DOHH2 (cell line): Measurements from ENCODE around the gene MGLL.

ENCODE experiments used
- H3F3A ChIP-seq: fragments of 200-600 bp; sonication (generic), shearing (Covaris generic); 2 replicates; pipeline ENCODE4 v1.6.0; 2016; ENCODE audit warnings: antibody characterized with exemption, mild to moderate bottlenecking; ENCODE audit not compliant: control insufficient read depth, insufficient read depth
- H3K27ac ChIP-seq: fragments of 200-600 bp; sonication (generic); 2 replicates; pipeline ENCODE4 v1.5.1; 2014; ENCODE audit warnings: low read depth, mild to moderate bottlenecking, low read length, moderate library complexity
- H3K27me3 ChIP-seq: fragments of 200-600 bp; sonication (generic); 2 replicates; pipeline ENCODE4 v1.6.1; 2014; ENCODE audit warnings: mild to moderate bottlenecking, low read length, mixed read lengths; ENCODE audit not compliant: control insufficient read depth
- H3K36me3 ChIP-seq: fragments of 200-600 bp; sonication (generic); 2 replicates; pipeline ENCODE4 v1.6.1; 2014; ENCODE audit warnings: mild to moderate bottlenecking, low read length, moderate library complexity, mixed read lengths; ENCODE audit not compliant: control insufficient read depth
- H3K4me1 ChIP-seq: fragments of 200-600 bp; sonication (generic); 2 replicates; pipeline ENCODE4 v1.6.1; 2014; ENCODE audit warnings: mild to moderate bottlenecking, low read length, mixed read lengths; ENCODE audit not compliant: control insufficient read depth
- H3K4me2 ChIP-seq: fragments of 200-600 bp; sonication (generic); 2 replicates; pipeline ENCODE4 v1.6.0; 2014; ENCODE audit warnings: mild to moderate bottlenecking, low read length, moderate library complexity
- H3K4me3 ChIP-seq: fragments of 200-600 bp; sonication (generic); 2 replicates; pipeline ENCODE4 v1.5.1; 2014; ENCODE audit warnings: mild to moderate bottlenecking, low read length, mixed read lengths
- H3K79me2 ChIP-seq: fragments of 200-600 bp; sonication (generic); 2 replicates; pipeline ENCODE4 v1.6.1; 2014; ENCODE audit warnings: mild to moderate bottlenecking, low read length, mixed read lengths; ENCODE audit not compliant: control insufficient read depth
- H3K9me2 ChIP-seq: fragments of 200-600 bp; sonication (generic); replicated peaks from 2 replicates; pipeline ENCODE4 v1.6.1; 2014; ENCODE audit warnings: mild to moderate bottlenecking, low read length, mixed read lengths; ENCODE audit not compliant: control insufficient read depth
- H3K9me3 ChIP-seq: fragments of 200-600 bp; sonication (generic); 2 replicates; pipeline ENCODE4 v1.6.1; 2014; ENCODE audit warnings: antibody characterized with exemption, low read length, mixed read lengths; ENCODE audit not compliant: control insufficient read depth, insufficient read depth
- H4K20me1 ChIP-seq: fragments of 200-600 bp; sonication (generic); 2 replicates; pipeline ENCODE4 v1.6.0; 2014; ENCODE audit warnings: low read depth, mild to moderate bottlenecking, antibody characterized with exemption, low read length, moderate library complexity; ENCODE audit not compliant: control insufficient read depth, insufficient read depth
- EZH2phosphoT487 ChIP-seq: fragments of 200-600 bp; sonication (generic); IDR thresholded peaks from 2 replicates; pipeline ENCODE4 v1.6.1; 2017; ENCODE audit warnings: borderline replicate concordance, mild to moderate bottlenecking, antibody characterized with exemption, low read length, moderate library complexity, mixed read lengths
- TF ChIP-seq, protein P1 (sequence below): fragments of 200-600 bp; sonication (generic); IDR thresholded peaks from one replicate; pipeline ENCODE4 v1.5.1; 2014; ENCODE audit warnings: antibody characterized with exemption, mild to moderate bottlenecking, low read depth, low read length; ENCODE audit not compliant: poor library complexity, severe bottlenecking

MGLL gene

DNA sequence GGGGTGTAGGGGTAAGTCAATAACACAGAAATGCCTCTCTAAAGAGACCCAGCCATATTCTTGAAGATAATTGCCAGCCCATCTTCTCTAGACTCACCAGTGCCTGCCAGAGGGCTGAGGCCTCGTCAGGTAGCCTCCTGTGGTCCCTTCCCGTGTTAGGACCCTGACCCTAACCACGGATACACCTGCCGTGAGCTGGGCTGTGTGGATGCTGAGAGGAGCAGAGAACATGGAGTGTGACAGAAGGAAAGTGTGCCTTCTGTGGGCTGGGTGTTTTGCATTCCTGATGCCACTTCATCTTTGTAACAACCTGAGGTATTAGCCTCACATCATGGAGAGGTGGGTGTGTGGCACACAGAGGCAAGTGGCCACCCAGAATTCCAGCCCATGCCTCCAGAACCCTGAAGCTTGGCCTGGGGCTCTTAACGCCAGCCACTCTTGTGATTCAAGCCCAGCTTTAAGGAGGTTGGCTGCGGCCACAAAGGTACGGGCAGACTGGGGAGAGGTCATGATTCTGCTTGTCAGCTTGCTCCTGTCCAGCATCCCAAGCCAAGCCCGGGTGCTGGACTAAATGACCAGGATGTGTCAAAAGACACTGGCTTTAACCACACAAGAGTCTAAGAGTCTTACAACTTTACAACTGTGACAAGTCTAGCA lies 170.7 kb downstream of the MGLL start:
- Histone ChIP-seq H3K27me3 (peaks cover 33% of the 10 kb centered on the region), H3K79me2 (no peaks in the 10 kb centered on the region), H4K20me1 (no peaks in the 10 kb centered on the region), H3K9me3 (no peaks in the 10 kb centered on the region), H3K4me3 (no peak overlapping the region), H3K27ac (no peak overlapping the region), H3K4me1 (no peaks in the 10 kb centered on the region), H3F3A (no peaks in the 10 kb centered on the region), H3K36me3 (no peaks in the 10 kb centered on the region), H3K9me2 (no peaks in the 10 kb centered on the region), H3K4me2 (no peak overlapping the region)
- no peak for TF ChIP-seq EZH2phosphoT487
- TF ChIP-seq, protein P1, sequence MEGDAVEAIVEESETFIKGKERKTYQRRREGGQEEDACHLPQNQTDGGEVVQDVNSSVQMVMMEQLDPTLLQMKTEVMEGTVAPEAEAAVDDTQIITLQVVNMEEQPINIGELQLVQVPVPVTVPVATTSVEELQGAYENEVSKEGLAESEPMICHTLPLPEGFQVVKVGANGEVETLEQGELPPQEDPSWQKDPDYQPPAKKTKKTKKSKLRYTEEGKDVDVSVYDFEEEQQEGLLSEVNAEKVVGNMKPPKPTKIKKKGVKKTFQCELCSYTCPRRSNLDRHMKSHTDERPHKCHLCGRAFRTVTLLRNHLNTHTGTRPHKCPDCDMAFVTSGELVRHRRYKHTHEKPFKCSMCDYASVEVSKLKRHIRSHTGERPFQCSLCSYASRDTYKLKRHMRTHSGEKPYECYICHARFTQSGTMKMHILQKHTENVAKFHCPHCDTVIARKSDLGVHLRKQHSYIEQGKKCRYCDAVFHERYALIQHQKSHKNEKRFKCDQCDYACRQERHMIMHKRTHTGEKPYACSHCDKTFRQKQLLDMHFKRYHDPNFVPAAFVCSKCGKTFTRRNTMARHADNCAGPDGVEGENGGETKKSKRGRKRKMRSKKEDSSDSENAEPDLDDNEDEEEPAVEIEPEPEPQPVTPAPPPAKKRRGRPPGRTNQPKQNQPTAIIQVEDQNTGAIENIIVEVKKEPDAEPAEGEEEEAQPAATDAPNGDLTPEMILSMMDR: no peak

DNA sequence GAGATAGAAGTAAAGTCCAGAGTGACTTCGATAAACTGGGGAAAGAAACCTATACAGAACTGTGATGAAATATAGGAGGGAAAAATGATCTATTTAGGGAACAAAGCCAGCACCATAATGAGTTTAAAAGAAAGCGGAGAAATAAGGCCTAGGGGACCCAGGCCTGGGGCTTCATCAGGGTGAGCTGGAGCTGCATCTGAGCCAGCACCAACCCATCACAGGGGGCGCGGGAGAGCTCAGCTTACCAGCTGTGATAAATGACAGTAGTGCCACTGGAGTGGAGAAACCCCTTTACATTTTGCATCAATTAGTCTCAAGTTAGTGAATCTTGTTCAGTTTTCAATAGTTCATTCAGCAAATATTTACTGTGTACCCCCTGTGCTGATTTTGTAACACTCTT lies 172.1 kb downstream of the MGLL start:
- H3K36me3 ChIP-seq: no peaks in the 10 kb centered on the region
- TF ChIP-seq EZH2phosphoT487: no peak
- TF ChIP-seq, protein P1: peak; percentile 14
- no peaks in the 10 kb centered on the region for H3K9me3 ChIP-seq
- H3K27ac ChIP-seq: no peak overlapping the region
- H3K27me3 ChIP-seq: peaks cover 30% of the 10 kb centered on the region
- H3K4me1 ChIP-seq: no peaks in the 10 kb centered on the region
- H3K9me2 ChIP-seq: no peaks in the 10 kb centered on the region
- H4K20me1 ChIP-seq: no peaks in the 10 kb centered on the region
- no peaks in the 10 kb centered on the region for H3F3A ChIP-seq
- no peaks in the 10 kb centered on the region for H3K79me2 ChIP-seq
- H3K4me3 ChIP-seq: no peak overlapping the region
- no peak overlapping the region for H3K4me2 ChIP-seq

DNA sequence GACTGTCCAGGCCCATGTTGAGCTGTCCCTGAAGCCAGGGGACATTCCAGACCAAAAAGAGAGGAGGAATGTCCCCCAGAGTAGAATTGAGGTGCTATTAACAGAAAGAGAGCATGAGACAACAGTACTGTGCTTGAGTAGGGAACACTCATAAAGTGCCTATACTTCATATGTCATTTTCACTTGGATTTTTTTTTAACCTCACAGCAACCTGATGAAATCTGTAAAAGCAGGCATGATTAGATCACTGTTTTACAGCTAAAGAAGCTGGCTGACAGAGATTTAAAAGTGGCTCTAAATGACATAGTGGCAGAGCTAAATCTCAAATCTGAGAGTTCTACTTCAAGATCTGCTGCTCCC lies 174.5 kb downstream of the MGLL start:
- H3K4me2 ChIP-seq: no peak overlapping the region
- H3K27ac ChIP-seq: no peak overlapping the region
- H3K27me3 ChIP-seq: peaks cover 21% of the 10 kb centered on the region
- H3K9me3 ChIP-seq: no peaks in the 10 kb centered on the region
- H3K4me3 ChIP-seq: no peak overlapping the region
- H3K79me2 ChIP-seq: no peaks in the 10 kb centered on the region
- no peaks in the 10 kb centered on the region for H3F3A ChIP-seq
- H3K36me3 ChIP-seq: no peaks in the 10 kb centered on the region
- no peaks in the 10 kb centered on the region for H4K20me1 ChIP-seq
- TF ChIP-seq EZH2phosphoT487: no peak
- TF ChIP-seq, protein P1: no peak
- H3K4me1 ChIP-seq: peaks cover 7% of the 10 kb centered on the region
- no peaks in the 10 kb centered on the region for H3K9me2 ChIP-seq
